Lung microvascular endothelial cell (primary cell): Measurements from ENCODE around the gene MFNG. TPM values are rescaled to one million over a fixed set of nuclear protein-coding genes. Genes with fewer than 3 reads are reported as not detected.
A peak's percentile ranks its signal among the peaks of the same experiment; 100 is the strongest.

ENCODE experiments used
- DNase-seq, 2 donors: peaks; one replicate each; pipeline versions ENCODE4 v3.0.0 to v3.0.0-alpha.2; 2010; ENCODE audit warnings: low read depth in 2 of 2
- total RNA-seq: library from RNA; depleted of rRNA; stranded (reverse); fragments of >200 nt; gene quantifications from 2 replicates; pipeline ENCODE4 v1.2.1, GENCODE V29; 2014

The MFNG gene
- total RNA-seq, 1 donor from 2014 or later, result 137 TPM

DNA sequence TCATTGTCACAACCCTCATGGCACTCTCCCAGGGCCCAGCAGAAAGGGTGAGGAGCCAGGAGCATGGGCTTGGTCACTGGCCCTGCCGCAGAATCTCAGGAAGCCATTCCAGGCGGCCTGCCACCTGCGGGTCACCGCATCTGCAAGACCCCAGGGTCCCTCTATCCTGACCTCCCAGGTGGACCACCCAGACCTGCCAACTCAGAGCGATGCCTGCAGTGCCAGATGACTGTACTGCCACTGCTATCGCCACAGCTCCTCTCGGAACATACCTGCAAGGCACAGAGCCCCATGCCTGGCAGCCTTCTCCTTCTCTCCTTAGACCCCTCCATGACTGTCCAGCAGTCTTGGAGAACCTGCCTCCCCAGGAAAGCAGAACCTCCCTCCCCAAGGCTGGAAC is 32.5 kb downstream of the MFNG start:
- no peak for DNase-seq

DNA sequence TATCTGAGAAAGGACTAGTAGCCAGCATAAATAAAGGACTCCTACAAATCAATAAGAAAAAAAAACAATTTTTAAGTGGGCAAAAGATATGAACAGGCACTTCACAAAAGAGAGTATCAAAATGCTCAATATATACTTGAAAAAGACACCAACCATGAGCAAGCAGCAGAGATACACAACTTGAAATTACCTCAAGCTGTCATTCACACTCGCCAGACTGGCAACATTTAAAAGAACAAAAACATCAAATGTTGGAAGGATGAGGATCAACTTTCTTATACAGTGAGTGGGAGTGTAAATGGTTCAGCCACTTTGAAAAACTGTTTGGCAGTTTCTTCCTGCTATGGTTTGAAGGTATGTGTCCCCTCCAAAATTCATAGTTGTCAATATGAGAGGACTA is 35.0 kb downstream of the MFNG start:
- no peak for DNase-seq

DNA sequence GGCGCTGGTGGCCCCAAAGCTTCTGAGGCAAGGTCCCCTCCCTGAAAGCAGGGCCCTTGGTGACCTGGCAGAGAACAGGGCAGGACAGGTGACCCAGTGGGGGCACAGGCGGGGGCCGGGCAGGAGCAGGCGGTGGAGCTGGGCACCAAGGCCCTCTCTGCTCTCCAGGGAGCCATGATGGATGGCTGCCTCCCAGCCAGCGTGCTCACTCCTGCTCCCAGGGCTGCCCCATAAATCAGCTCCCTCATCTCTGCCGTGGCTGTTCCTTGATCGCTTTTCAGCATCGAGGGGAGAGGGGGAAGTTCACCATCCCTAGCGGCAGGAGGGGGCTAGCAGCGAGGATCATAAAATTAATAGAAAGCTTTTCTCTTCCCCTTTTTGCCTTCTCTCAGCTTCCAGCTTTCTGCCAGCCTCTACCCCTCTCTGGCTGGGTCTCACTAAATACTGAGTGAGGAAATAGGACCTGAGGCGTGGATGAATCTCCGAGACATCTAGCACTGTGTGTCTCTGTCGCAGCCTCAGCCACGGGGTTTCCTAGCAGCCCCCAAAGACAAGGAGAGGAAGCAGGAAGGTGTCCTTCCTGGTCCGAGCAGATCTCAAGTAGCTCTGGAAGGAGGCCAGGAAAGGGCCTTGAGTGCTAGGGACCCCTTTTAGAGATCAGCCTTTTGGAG is 36.7 kb downstream of the MFNG start:
- no peak for DNase-seq

DNA sequence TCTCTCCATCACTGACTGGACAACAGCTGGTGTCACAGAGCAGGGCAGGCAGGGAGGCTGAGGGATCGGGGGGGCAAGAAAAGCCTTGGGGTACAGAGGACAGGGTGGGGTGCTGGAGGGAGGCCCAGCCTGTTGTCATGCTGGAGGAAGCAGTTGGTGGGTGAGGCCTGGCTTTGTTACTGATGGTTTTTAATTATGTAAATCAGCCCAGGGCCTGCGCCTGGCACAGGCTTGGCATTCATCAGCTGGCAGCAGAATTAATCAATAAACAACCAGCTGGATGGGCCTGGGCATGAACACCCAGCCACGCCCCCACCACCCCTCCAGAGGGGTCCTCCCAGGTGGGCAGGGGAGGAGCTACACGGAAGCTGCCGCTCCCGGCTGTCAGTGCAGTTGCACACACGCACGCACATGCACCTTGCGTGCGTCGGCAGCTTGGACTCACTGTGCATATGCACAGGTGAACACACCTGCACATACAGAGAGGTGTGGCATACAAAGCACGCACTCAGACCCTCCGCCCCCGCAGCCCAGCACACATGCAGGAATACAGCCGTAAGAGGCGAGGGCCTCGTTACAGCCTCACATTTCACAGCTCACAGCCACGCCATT is 37.6 kb downstream of the MFNG start:
- DNase-seq, result no peak

DNA sequence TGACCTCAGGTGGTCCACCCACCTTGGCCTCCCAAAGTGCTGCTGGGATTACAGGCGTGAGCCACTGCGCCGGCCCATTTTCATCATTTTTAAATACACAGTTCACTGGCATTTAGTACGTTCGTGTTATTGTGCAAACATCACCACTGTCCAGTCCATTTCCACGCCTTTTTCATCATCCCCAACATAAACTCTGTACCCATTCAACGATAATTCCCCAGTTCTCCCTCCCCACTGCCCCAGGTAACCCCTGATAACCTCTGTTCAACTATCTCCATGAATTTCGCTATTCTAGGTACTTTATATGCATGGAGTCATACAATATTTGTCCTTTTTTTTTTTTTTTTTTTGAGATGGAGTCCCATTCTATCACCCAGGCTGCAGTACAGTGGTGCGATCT is 40.7 kb downstream of the MFNG start:
- no peak for DNase-seq

DNA sequence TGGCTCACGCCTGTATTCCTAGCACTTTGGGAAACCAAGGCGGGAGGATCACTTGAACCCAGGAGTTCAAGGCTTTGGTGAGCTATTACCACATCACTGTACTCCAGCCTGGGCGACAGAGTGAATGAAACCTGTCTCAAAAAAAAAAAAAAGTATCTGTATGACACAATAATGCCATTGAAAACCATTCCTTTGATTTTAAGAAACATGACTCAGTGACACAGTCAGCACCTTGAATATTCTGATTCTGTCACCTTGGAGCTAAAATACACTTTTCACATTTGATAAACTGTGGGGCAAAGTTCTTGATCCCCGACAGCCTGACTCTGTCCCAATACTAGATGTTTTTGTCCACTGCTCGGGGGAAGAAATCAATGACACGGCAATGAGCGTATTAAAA is 42.2 kb downstream of the MFNG start:
- DNase-seq, result no peak

DNA sequence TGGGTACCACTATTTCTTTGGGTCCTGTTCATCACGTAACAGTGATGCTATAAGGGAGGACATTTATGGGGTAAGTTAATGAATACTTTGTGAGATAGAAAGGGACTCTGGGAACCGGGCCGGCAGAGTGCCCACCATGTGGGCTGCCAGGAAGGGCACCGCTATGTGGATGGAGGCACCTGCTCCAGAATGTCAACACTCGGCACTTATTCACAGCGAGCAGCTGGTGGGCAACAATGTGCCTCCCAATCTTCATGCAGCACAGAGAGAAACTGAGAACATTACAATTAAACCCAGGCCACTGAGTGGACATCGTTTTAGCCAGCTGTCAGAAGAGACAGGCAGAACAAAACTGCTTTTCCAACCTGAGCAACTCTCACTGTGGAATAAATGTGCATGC is 43.1 kb downstream of the MFNG start:
- no peak for DNase-seq

DNA sequence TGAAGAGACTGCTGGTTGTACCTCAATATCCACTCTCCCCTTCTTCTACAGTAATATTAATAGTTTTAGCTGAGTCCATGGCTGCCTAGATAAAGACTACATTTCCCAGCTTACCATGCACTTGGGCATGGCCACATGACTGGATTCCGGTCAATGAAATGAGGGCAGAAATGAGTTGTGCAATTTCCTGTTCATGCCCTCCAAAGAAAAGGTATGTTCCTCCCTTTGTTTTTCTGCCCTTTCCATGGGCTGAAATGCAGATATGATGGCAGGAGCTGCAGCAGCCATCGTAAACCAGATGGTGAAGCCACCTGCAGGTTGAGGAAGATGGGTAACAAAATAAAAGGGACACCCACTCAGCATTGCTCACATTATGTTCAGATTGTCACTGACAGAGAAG is 43.6 kb downstream of the MFNG start:
- peak in 1 of 2 donors; percentile 48 for DNase-seq

DNA sequence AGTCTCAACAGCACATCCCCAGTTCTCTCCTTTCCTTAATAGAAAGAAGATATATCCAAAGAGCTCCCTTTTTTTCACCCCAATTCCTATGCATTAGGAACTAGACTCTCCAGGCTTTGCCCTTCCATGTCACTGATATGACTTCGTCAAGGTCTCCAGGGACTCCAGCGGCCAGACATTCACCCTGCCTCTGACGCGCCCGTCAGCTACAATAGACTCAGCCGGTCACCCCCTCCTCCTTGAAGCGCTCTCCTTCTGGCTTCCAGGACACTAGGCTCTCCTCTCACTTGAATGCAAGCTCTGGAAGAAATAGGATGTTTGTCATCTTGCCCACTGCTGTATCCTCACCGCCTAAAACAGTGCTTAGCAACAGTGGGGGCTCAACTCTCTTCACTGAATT is 44.0 kb downstream of the MFNG start:
- DNase-seq, result no peak

DNA sequence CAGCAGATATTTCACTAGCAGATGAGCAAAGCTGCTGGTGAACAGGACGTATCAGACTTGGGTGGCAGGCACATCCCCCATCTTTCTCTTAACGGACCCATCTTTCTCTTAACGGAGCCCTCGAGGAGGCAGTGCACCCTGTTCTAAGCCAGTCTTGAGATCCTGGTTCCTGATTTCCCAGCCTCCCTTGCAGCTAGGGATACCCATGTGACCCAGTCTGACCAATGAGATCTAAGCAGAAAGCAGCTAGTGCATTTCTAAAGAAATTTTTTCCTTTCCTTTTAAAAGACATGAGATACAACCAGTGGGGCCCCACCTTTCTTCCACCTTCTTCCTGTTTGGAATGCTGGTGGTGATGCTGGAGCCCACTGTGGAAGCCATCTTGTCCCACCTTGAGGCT is 45.3 kb downstream of the MFNG start:
- DNase-seq, result no peak

DNA sequence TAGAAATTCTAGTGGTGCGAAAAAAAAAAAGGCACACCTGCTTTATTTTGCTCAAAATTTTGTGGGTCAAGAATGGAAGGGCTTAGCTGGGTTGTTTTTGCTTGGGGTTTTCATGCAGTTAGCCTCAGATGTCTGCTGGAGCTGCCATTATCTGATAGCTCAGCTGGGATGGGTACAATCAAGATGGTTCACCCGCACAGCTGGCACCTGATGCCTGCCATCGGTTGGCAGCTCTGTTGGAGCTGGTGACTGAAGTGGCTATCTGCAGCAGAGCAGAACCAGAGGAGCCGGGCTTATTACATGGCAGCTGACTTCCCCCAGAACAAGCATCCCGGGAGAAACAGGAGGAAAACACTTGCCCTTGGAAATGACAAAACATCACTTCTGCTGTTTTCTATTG is 46.8 kb downstream of the MFNG start:
- no peak for DNase-seq

DNA sequence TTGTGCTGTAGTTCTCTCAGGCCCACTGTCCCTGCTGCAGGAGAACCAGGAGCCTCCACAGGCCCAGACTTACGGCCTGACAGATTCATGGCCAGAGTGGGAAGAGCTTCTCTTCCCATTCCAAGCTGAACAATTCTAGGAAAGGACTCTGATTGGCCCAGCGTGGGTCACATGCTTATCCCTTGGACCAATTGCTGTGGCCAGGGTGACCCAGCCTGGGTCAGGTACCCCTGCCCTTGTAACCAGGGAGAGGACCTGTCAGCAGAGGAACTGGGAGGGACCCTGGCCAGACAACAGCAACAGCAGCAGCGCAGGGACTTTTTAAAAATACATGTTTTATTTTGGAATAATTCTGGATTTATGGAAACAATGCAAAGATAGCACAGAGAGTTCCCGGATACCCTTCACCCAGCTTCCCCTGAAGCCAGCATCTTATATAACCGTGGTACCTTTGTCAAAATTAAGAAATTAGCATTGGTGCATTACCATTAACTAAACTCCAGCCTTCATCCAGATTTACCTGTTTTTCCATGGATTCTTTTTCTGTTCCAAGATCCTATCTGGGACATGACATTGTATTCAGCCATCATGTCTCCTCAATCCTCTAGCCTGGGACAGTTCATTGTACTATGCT is 50.1 kb downstream of the MFNG start:
- no peak for DNase-seq

DNA sequence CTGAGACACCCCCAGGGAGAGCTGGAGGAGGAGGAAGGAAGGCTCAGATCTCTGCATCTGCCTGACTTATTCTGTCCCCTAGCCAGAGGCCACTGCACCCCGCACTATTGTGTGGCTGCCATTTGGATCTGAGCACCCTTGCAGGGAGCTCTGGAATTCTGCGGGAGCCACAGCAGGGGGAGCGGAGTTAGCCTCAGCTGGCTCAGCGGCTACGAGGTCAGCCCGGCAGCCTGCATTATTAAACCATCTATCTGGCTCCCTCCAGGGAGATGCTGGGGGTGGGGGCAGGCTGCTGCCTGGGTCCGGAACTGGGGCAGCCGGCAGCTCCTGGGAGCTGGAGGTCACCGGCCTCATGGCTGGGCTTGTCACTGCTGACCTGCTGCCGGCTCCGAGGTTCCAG is 52.4 kb downstream of the MFNG start:
- DNase-seq, result no peak

DNA sequence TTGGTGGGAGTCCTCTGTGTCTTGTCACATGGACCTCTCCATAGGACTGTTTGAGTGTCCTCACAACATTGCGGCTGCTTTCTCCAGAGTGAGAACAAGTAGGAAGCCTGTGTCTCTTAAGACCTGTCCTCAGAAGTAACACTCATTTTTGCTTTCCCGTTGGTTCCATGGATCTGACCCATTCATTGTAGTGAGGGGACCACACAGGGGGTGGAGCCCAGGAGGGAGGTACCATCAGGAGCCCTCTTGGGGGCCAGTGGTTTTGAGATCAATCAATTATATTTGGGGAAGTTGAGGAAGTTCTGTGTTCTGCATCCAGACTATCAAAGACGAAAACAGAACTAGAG is 53.5 kb downstream of the MFNG start:
- no peak for DNase-seq

DNA sequence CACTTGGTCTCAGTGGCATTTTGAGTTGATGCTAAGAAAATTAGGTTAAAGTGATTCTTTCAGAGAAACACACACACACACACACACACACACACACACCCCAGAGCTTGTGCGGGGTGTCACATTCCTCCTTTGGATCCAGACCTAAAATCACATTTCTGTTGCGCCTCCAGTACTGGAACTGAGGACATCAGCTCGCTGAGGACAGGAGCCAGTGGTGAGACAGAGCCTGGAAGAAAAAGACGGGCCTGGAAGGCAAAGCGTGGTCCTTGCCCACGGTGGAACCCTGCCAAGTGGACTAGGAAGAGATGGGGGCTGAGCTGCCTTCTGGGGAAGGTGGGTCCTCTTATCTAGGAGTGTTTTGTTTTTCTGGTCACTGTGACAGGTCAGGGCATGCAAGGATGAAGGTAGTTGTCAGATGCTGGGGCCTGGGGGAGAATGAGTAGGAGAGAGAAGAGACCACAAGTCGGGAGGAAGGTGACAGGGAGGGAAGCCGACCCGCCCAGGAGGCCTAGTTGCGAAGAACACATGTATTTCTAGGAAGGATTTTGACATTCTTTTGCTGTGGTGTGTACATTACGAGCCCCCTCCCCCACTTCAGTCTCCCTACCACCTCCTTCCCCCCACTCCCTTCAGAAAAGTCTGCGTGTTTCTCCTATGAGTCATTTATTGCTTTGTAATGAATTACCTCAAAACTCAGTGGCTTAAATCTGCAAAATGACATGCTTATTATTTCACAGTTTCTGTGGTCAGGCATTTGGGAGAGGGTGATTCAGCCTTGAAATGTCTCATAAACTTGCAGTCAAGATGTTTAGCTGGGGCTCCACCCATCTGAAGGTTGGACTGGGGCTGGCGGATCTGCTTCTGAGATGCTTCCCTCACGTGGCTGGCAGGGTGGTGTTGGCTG is 54.1 kb downstream of the MFNG start:
- DNase-seq, result peak in 1 of 2 donors; percentile 85

DNA sequence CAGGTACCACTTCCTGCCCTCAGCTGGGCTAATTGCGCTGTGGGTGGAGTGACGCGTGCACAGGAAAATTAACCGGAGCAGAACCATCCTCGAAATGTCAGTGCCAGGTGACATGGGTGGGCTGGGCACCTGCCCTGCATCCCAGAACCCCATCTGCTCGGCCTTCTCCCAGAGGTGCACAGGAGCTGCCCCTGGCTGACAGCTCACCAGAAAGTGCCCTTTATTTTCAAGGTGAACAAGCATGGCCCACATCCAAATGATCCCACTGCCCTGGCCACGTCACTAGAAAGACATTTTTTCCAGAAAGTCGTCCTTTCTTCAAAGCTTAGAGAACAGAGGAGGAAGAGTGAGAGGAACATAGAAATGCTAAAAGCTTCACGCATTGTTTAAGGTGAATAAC is 54.8 kb downstream of the MFNG start:
- no peak for DNase-seq

DNA sequence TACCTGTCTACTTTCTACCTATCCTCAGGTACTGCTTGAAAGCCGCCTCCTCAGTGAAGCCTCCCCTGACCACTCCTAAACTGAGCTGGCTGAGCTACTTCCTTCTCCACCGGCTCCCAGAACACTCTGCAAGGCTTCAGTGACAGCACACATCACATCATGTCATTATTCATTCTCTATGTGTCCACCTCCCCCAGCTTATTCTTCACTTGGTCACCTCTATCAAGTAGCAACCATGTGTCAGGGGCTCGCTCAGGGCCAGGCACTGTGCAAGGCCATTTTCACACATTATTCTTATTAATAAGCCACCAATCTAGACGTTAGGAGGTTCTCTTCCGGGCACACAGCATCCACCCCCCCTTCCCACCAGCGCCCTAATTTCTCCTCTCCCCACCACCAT is 55.2 kb downstream of the MFNG start:
- DNase-seq, result no peak

DNA sequence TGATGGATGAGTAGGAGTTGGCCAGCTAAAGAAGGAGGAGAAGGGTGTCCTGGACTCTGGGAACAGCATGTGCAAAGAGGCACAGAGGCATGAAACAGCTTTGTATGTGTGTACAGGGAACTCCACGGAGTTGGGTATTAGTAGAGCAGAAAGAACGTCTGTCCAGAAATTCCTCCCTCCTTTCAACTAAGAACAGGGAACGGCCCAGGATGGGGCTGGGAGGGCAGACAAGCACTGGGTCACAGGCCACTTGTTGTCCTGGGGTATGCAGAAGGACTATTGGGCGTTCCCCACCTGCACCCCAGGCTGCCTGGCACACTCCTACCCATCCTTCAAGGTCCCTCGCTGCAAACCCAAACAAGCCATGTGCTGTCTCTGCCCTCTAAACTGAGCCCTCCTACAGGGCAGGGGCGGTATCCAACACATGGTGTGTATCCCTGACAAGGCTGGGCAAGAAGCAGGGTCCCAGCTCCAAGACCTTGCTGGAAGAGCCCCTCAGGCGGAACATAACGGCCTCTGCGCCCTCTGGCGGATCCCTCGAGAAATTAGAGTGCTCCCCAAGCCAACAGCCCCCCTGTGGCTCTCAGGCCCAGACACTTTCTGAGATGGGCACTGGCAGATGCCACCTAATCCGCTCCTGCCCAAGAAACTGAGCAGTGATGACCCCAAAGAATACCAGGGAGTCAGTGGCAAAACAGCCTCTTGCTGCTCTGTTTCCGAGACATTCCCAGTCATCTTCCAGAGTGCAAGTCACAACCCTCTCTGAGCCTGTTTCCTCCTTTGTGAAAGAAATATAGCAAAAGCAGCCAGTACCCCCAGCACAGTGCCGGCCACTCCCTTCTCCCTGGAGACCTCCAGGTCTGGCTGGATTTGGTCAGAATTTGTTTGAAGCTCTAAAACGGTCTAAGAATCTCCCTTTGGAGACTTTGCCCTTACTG is 57.3 kb downstream of the MFNG start:
- peak; percentile 50 to 63 for DNase-seq

DNA sequence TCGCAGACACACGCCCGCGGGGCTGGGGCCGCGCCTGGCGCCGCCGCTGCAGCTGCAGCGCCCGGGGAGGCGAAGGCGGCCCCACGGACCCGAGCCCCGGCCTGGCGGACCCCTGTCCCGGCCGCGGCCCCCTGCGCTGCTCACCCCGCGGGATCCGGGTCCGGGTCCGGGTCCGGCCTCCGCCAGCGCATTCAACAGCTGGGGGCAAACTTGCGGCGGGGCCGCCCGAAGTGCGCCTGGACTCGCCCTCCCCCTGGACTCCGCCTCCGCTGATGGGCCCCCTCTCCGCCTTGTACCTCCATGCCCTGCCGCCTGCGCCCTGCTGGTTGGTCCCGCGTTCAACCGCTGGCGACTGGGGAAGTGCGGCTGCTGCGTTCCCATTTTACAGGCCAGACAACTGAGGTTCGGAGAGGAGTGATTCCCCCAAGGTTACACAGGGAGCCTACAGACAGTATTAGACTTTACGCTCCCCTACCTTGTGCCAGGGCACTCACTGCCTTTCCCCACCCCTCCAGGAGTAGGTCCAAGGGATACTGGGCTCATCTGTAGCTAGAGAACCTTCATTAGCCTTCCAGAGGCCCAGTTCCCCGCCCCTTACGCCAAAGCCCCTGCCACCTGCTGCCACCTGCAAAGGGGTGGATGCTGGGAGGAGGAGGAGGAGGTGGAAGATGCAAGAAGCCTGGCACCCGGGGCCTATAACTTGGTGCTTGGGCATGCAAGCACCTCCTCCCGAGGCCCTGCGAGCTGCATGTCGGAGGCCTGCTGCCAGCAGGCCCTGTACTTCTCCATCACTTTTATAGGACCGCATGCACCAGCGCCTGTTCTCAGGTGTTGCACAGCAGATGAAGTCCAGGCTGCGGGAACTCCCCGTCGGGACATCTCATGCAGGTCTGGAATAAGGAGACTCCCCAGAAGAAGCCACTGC is 58.2 kb downstream of the MFNG start:
- no peak for DNase-seq

DNA sequence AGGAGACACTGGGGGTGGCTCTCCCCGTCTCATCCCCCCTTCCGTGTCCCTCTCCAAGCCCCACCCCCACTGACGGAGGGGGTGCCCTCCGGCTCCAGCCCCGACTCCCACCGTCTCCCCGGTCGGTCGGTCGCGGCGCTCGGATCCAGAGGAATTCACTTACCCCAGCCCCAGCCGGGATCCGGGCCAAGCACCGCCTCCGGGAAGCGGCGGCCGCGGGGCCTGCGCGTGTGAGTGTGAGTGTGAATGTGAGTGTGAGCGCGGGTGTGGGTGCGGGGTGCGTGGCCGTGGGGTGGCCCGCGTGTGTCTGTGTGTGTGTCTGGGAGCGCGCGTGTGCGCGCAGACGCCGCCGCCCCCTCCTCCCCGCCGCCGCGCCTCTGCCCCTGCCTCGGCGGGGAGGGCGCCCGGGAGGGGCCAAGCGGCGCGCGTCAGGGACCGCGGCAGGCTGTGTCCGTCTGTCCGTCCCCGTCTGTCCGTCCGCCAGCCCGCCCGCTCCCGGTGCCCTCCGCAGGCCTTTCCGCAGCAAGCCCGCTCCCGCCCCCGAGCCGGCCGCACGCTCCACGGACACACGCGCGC is 59.0 kb downstream of the MFNG start, which contains the start of gene ELFN2:
Gene ELFN2 (minus strand): TSS at position 345 of the 576 bp plus-strand sequence. CDS start 51,945 bp downstream, outside the sequence.
- peak in 1 of 2 donors; percentile 45 for DNase-seq
